Inflammatory macrophage treated with lipopolysaccharide for 1 hour (primary cell): ENCODE results near the gene GFOD1.

Experiments
- DNase-seq, 2 donors: peaks; one replicate each; pipeline ENCODE4 v3.0.0-alpha.2; 2020 to 2022

The GFOD1 gene

GRCh38 chr6:13487122-13488014 lies at the start of gene GFOD1:
TSS of gene GFOD1 (minus strand) at chr6:13487600. CDS start at chr6:13486890, 710 bp downstream.
- DNase-seq: peak; percentile 77 to 82

DNA sequence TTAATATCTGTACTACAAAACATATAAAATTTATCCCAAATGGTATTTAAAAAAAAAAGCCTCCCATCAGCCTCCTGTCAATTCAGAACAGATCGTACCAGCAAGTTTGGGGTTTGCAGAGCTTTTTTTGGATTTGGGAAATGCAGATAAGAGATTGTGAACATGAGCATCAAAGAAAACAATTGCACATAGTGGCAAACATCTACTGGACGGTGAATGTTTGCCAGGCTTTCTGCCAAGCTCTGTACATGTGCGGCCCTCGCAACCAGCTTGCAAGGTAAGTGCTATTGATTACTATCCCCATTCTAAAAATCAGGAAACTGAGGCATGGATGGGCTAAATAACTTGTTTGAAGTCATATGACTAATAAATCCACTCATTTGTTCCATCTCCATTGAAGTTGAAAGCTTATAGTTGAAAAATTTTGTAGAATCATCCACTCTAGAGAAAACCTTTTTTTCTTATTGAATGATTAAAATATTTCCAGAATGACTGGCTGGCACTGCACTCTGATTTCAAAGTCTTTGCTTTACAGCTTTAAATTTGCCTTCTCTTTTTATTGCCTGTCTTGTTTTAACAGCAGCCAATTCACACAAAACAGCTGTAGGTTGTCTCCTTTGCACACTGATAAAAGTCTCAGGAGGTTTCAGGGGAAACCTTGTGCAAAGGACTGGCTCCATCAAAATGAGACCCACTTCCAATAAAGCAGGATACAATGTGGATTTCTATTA lies 49.6 kb upstream of the GFOD1 start:
- no peak for DNase-seq

- DNase-seq: no peak
Measured at GRCh38 chr6:13535306-13535705, 47.9 kb upstream of the GFOD1 start.

- DNase-seq: no peak
Measured at GRCh38 chr6:13534536-13534935, 47.1 kb upstream of the GFOD1 start.

DNA sequence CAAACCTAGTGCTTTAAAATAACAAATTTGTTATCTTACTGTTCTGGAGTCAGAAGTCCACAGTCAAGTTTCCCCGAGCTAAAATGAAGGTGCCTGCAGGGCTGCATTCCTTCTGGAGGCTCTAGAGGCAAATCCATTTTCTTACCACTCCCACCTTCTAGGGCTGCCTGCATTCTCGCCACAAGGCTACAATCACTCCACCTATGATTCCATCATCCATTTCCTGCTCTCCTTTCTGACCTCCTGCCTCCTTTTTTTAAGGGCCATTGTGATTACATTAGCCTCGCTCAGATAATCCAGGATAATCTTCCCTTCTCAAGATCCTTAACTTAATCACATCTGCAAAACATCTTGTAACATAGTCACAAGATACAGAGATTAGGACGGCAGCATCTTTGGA lies 44.6 kb upstream of the GFOD1 start:
- no peak for DNase-seq

DNA sequence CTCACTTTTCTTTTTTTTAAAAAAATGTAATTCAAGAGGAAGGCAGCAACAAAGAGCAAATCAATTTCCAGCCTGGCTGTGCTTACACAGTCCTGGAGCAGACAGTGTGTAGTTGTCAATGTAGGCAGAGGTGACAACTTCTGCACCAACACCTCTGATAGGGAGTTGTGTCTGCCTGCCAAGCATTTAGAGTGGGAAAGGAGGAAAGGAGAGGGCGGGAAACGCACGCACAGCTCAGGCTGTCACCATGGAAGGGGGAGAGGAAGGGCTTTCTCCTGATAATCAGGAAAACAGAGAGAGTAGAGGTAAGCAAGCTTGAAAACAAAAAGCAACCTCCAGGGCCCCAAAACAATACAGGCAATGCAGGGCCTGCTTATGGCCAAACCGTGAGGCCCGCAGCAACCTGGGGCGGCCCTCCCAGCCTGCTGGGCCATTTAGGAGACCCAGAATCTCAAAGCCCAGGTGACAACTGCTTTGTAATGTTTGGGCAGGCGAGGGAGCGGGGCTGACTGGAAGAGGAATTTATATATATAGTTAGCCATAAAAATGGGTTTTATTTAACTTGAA lies 41.5 kb upstream of the GFOD1 start:
- DNase-seq: no peak

DNA sequence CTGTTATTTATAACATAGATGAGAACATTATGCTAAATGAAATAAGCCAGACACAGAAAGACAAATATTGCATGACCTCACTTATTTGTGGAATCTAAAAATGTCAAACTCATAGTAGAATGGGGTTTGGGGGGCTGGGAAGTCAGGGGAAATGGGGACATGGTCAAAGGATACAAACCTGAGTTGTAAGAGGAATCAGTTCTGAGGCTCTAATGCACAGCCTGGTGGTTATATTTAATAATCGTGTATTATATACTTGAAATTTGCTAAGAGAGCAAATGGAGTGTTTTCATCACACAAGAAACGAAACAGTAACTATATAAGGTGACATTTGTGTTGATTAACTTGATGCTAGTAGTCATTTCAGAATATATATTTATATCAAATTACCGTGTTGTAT lies 40.8 kb upstream of the GFOD1 start:
- DNase-seq: no peak

GRCh38 chr6:13527671-13528056 lies 40.3 kb upstream of the GFOD1 start:
- peak; percentile 4 to 44 for DNase-seq

DNA sequence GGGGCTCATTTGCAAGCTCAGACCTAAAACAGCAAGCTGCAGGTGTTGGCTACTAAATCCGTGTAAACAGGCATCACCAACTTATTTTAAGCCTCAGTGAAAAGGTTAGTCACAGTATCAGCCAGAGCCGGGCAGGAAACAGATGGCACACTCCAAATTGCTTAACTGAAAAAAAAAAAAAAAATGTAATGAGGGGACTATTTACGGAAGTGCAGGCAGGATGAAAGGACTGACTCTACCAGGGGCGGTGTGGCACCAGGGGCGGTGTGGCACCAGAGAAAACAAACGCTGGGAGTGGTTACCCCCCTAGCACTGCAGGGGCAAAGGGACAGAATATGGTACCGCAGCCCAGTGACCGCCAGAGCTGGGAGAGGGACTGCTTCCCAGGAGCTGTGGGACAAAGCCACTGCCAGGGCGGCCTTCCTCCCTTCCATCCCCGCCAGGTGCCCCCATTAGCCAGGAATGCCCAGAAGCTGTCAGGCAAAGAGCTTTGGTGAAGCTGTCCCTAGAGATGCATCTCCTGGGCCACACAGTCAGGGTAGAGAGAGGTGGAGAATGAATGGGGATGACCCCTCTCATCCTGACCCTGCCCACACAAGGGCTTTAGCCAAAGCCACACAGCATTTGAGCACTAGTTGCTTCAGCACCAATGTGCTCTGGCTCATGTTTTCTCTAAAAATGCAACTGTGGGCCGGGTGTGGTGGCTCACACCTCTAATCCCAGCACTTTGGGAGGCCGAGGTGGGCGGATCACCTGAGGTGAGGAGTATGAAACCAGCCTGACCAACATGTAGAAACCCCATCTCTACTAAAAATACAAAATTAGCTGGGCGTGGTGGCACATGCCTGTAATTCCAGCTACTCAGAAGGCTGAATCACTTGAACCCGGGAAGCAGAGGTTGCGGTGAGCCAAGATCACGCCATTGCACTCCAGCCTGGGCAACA lies 39.6 kb upstream of the GFOD1 start:
- DNase-seq: peak; percentile 57 to 79

DNA sequence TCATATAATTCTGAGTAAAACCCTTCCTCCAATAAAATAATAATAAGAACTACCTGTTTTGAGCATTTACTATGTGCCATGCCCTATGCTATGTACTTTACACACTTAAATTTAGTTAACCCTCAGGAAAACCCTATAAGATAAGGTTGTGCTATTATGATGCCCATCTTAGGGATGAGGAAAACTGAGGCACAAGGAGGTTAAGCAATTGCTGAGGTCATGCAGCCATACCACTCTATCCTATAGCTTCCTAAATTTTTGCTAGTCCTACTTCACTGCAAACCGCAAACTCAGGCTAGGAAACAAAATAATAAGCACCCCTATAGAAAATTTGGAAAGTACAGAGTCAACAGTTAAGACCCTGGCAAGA lies 38.9 kb upstream of the GFOD1 start:
- DNase-seq: no peak

DNA sequence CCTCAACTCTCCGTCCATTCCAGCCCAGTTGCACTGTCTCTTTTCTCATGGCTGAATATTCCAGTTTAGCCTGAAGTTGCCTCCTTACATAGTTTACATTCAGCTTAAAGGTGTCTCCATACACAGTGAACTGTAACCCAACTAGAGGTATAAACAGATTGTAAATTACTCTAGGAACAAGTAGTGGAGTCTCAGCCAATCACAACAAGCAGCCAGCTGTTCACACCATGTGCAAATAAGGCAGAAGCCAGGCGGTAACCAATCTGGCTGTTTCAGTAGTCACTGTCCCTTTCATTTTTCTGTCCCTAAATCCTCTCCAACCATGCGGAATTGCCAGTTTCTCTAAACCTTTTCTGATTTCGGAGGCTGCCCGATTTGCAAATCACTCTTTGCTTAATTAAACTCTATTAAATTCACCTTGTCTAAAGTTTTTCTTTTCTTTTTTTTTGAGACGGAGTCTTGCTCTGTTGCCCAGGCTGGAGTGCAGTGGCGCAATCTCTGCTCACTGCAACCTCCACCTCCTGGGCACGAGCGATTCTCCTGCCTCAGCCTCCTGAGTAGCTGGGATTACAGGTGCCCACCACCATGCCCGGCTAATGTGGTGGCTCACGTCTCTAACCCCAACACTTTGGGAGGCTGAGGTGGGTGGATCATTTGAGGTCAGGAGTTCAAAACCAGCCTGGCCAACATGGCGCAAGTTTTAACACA lies 37.6 kb upstream of the GFOD1 start:
- DNase-seq: no peak

- DNase-seq: no peak
Measured at GRCh38 chr6:13523826-13524622, 36.6 kb upstream of the GFOD1 start.

DNA sequence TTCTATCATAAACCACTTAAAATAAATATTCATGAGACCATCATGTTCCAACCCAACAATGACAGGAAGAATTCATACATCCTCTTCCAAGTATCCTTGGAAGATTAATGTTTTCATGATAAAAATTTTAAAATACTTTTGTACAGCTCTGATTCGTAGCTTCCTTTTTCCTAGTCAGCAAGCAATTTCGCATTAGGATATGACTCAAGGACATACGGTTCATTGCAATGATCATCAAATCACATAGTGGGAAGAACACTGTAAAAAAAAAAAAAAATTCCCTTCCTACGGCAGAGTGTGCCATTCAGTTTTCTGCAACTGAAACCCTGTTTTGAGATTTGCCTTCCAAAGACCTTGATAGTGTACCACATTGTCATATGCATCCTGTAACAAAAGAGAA lies 35.3 kb upstream of the GFOD1 start:
- DNase-seq: peak; percentile 77 to 89

GRCh38 chr6:13519839-13520238 lies 32.4 kb upstream of the GFOD1 start:
- no peak for DNase-seq

GRCh38 chr6:13517116-13517515 lies 29.7 kb upstream of the GFOD1 start:
- no peak for DNase-seq

DNA sequence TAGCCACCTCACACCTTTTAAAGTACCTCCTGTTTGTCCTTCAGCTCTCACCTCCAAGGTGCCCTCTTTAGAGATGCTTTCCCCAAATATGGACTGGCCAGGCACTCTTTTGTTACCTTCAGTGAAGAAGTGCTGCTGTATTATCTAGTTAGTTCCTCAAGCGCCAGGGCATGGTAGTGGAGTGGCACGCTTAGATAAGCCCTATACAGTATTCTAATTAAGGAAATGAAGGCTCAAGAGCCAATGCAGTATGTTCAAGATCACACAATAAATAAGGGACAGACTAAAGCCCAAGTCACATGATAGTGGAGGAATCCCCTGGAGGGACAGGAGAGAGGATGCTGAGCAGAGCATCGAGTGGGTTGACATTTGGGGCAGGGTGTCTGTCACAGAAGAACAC lies 28.5 kb upstream of the GFOD1 start:
- no peak for DNase-seq

GRCh38 chr6:13513626-13514502 lies 26.5 kb upstream of the GFOD1 start:
- peak; percentile 11 to 16 for DNase-seq

GRCh38 chr6:13512900-13513299 lies 25.5 kb upstream of the GFOD1 start:
- DNase-seq: no peak

DNA sequence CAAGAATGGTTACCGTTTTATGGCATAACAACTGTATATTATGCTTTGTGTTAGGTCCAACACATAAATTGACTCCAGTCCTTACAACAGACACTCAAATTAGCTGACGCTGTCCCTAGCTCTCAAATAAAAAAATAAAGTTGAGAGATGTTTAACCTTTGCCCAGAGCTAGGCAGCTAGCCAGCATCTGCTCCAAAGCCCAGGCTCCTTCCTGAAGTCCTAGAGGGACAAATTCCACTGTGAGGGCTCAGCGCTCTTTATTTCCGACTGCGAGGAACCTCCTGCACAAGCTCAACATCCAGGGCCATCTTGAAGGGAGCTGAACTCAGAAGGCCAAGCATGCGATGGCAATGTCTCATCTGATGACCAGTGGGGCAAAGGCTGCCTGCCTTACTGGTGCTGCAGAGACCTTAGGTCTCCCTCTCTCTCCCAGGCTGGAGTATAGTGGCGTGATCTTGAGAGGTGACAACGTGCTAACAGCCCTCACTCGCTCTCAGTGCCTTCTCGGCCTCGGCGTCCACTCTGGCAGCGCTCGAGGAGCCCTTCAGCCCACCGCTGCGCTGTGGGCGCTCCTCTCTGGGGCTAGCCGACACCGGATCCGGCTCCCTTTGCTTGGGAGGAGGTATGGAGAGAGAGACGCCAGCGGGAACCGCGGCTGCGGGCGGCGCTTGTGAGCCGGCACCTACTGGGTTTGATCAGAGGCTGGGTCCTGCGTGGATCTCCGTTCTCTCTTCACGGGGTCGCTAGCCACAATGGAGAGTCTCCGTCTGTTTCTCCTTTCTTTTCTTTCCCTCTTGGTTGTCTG lies 24.7 kb upstream of the GFOD1 start:
- DNase-seq: no peak
